ENCODE results near the gene LFNG. TPM values are rescaled to one million over a fixed set of nuclear protein-coding genes. Genes with fewer than 3 reads are reported as not detected.

The LFNG gene
- total and polyA plus RNA-seq, 2 of the 13 experiments (the other 11 are each of a cell fraction or from before 2014, with no cell fraction given): 0.44 to 1.5 TPM

GRCh38 chr7:2501947-2502646 is 17.5 kb upstream of the LFNG start:
- H3K27me3 ChIP-seq (ENCODE audit: control insufficient read depth in 1 of 2, insufficient read depth in 2 of 2, low read length in 2 of 2): peaks cover 9 to 86% of the 10 kb centered on the region in 2 experiments
- intact Hi-C loops (cut with micrococcal nuclease; ENCODE audit: unreplicated experiment): no loop called here
- BruUV-seq (replicated peaks): no TSS peak
- H3K27ac ChIP-seq (ENCODE audit: extremely low read length, insufficient read depth, low read length): no peak overlapping the region
- DNase-seq (ENCODE audit: low spot score): no peak
- H4K20me1 ChIP-seq (ENCODE audit: insufficient read depth, low read length): no peaks in the 10 kb centered on the region
- no peak overlapping the region for H3K4me3 ChIP-seq (replicated peaks in 1 of 3; ENCODE audit: insufficient read depth in 1 of 3, low read depth in 2 of 3, low read length in 3 of 3)
- 52% methylated on average over 3 of the region's 9 CpGs for WGBS (ENCODE audit: low lambda C conversion rate)
- in situ Hi-C loops (cut with HindIII; ENCODE audit: extremely low pct_ligation_motif_present, low pct_unique_long_range_greater_than_20kb): no loop called here
- H3K4me2 ChIP-seq (ENCODE audit: low read depth, low read length): no peak overlapping the region
- POLR2A ChIA-PET: no interaction called here
- peak; percentile 10; the same call in 1 of the 3 replicates for ATAC-seq
- no peak for FAIRE-seq
- CTCF ChIA-PET (ENCODE audit: low intra/inter-chr PET ratio, low total read pairs): no interaction called here
- H3K36me3 ChIP-seq (replicated peaks in 1 of 2; ENCODE audit: control insufficient read depth in 1 of 2, insufficient read depth in 2 of 2, low read length in 2 of 2): no peaks in the 10 kb centered on the region
- no peaks in the 10 kb centered on the region for H3K4me1 ChIP-seq (ENCODE audit: insufficient read depth, low read length)
- H3K79me2 ChIP-seq (ENCODE audit: insufficient read depth, low read length): no peaks in the 10 kb centered on the region
- TF ChIP-seq ARID3A (IDR thresholded peaks at IDR 0.05; ENCODE audit: low read depth, low read length) (no peak), ZNF629 (CRISPR knock-in tag; conservative IDR thresholded peaks at IDR 0.05) (peak; percentile 69), ZNF614 (CRISPR knock-in tag; IDR thresholded peaks at IDR 0.05; ENCODE audit: borderline replicate concordance) (no peak)
- H2AFZ ChIP-seq (ENCODE audit: low read length): no peak overlapping the region
- H3K9me3 ChIP-seq (ENCODE audit: low read length): no peaks in the 10 kb centered on the region
- no peak overlapping the region for H3K9ac ChIP-seq (ENCODE audit: insufficient read depth, low read depth, low read length)

GRCh38 chr7:2502647-2502966 is 17.0 kb upstream of the LFNG start:
- no TSS peak for BruUV-seq (replicated peaks)
- CTCF ChIA-PET (ENCODE audit: low intra/inter-chr PET ratio, low total read pairs): no interaction called here
- no peak for TF ChIP-seq ZBTB3 (CRISPR knock-in tag; IDR thresholded peaks at IDR 0.05; ENCODE audit: borderline replicate concordance, low read depth)
- TF ChIP-seq CEBPG (CRISPR knock-in tag; IDR thresholded peaks at IDR 0.05): no peak
- no peak for TF ChIP-seq ZNF430 (CRISPR knock-in tag; IDR thresholded peaks at IDR 0.05)
- no peak for TF ChIP-seq SMARCE1 (IDR thresholded peaks at IDR 0.05; ENCODE audit: borderline replicate concordance)
- no peak for TF ChIP-seq ZMAT3 (CRISPR knock-in tag; conservative IDR thresholded peaks at IDR 0.05)
- no peak for TF ChIP-seq KDM3A (CRISPR knock-in tag; IDR thresholded peaks at IDR 0.05; ENCODE audit: low read depth)
- no peak for TF ChIP-seq HOXA9 (CRISPR knock-in tag; IDR thresholded peaks at IDR 0.05; ENCODE audit: borderline replicate concordance)
- no peak for TF ChIP-seq IKZF5 (CRISPR knock-in tag; IDR thresholded peaks at IDR 0.05)
- TF ChIP-seq POGK (CRISPR knock-in tag; conservative IDR thresholded peaks at IDR 0.05): no peak
- no peak for TF ChIP-seq ATF3 (CRISPR knock-in tag; IDR thresholded peaks at IDR 0.05)
- TF ChIP-seq ZNF672 (CRISPR knock-in tag; IDR thresholded peaks at IDR 0.05): no peak

More at GRCh38 chr7:2502647-2502966, 17.0 kb upstream of the LFNG start:
- DNase-seq (ENCODE audit: low spot score) (no peak), FAIRE-seq (no peak), ATAC-seq (no peak)
- 26% methylated on average over 10 of the region's 13 CpGs for WGBS (ENCODE audit: low lambda C conversion rate)
- Histone ChIP-seq H2AFZ (ENCODE audit: low read length) (no peak overlapping the region), H3K4me3 (replicated peaks in 1 of 3; ENCODE audit: insufficient read depth in 1 of 3, low read depth in 2 of 3, low read length in 3 of 3) (no peak overlapping the region), H3K36me3 (replicated peaks in 1 of 2; ENCODE audit: control insufficient read depth in 1 of 2, insufficient read depth in 2 of 2, low read length in 2 of 2) (no peaks in the 10 kb centered on the region), H3K79me2 (ENCODE audit: insufficient read depth, low read length) (no peaks in the 10 kb centered on the region), H3K9ac (ENCODE audit: insufficient read depth, low read depth, low read length) (no peak overlapping the region), H3K4me2 (ENCODE audit: low read depth, low read length) (no peak overlapping the region), H3K27me3 (ENCODE audit: control insufficient read depth in 1 of 2, insufficient read depth in 2 of 2, low read length in 2 of 2) (peaks cover 9 to 86% of the 10 kb centered on the region in 2 experiments), H3K27ac (ENCODE audit: extremely low read length, insufficient read depth, low read length) (no peak overlapping the region), H3K4me1 (ENCODE audit: insufficient read depth, low read length) (peaks cover 3% of the 10 kb centered on the region; the same call in 1 of the 2 replicates), H4K20me1 (ENCODE audit: insufficient read depth, low read length) (no peaks in the 10 kb centered on the region), H3K9me3 (ENCODE audit: low read length) (no peaks in the 10 kb centered on the region)
- in situ Hi-C loops (cut with HindIII; ENCODE audit: extremely low pct_ligation_motif_present, low pct_unique_long_range_greater_than_20kb): no loop called here
- intact Hi-C loops (cut with micrococcal nuclease; ENCODE audit: unreplicated experiment): no loop called here
- POLR2A ChIA-PET: no interaction called here

Data from HepG2 (cell line).